H1 (cell line): ENCODE data around the gene FUT2. TPM values are rescaled to one million over a fixed set of nuclear protein-coding genes. Genes with fewer than 3 reads are reported as not detected.

Experiments used
- CBX5 ChIP-seq: fragments of 300-800, 300-1000 bp; sonication (generic); IDR thresholded peaks from 2 replicates; pipeline ENCODE4 v1.7.1; 2016; ENCODE audit warnings: antibody characterized with exemption, low read length, low read depth
- CEBPB ChIP-seq: IDR thresholded peaks from 2 replicates; pipeline ENCODE4 v1.6.1; 2012; ENCODE audit warnings: low read depth, low read length
- EGR1 ChIP-seq: IDR thresholded peaks from 2 replicates; pipeline ENCODE4 v1.6.1; 2011; ENCODE audit warnings: low read depth, low read length, borderline replicate concordance
- JUN ChIP-seq: IDR thresholded peaks from 2 replicates; pipeline ENCODE4 v1.6.1; 2011; ENCODE audit warnings: low read depth, mild to moderate bottlenecking, improper control_type of control experiment, low read length
- NRF1 ChIP-seq: IDR thresholded peaks from 2 replicates; pipeline ENCODE4 v1.6.1; 2011; ENCODE audit warnings: mild to moderate bottlenecking, low read depth, low read length, improper control_type of control experiment
- PHF8 ChIP-seq: fragments of 200-600 bp; sonication (generic); conservative IDR thresholded peaks from 2 replicates; pipeline ENCODE4 v1.7.1; 2012; ENCODE audit warnings: low read depth, mild to moderate bottlenecking, inconsistent platforms, low read length, moderate library complexity
- POLR2A ChIP-seq, 2 experiments: IDR thresholded peaks; 1 replicate in 1 of 2; 2 replicates in 1 of 2; pipeline ENCODE4 v1.6.1; 2011; ENCODE audit warnings: low read depth in 2 of 2, low read length in 2 of 2, mild to moderate bottlenecking in 2 of 2; ENCODE audit errors: control extremely low read depth in 1 of 2
- POU5F1 ChIP-seq: IDR thresholded peaks from 2 replicates; pipeline ENCODE4 v1.6.1; 2011; ENCODE audit warnings: low read depth, mild to moderate bottlenecking, low read length, moderate library complexity
- SIX5 ChIP-seq: IDR thresholded peaks from 2 replicates; pipeline ENCODE4 v1.6.1; 2011; ENCODE audit warnings: mild to moderate bottlenecking, low read depth, low read length
- SP4 ChIP-seq: IDR thresholded peaks from 2 replicates; pipeline ENCODE4 v1.6.1; 2012; ENCODE audit warnings: low read length, inconsistent platforms
- SRF ChIP-seq: IDR thresholded peaks from 2 replicates; pipeline ENCODE4 v1.6.1; 2011; ENCODE audit warnings: mild to moderate bottlenecking, low read depth, low read length, moderate library complexity
- polyA plus RNA-seq, 7 experiments: library from polyadenylated mRNA; depleted of rRNA in 3 of 7; stranded (reverse) in 5 of 7; unstranded in 2 of 7; fragments of >200 nt in 5 of 7; fragments of 200-250 nt in 2 of 7; gene quantifications; 1 replicate in 5 of 7; 2 replicates in 1 of 7; 4 replicates in 1 of 7; pipeline versions ENCODE4 v1.2.1 to v1.2.3, GENCODE V29; 2011 to 2013; ENCODE audit warnings: missing spikeins in 2 of 7, mixed read lengths in 2 of 7
- total RNA-seq: library from RNA; stranded (reverse); fragmentation: NEBNext Ultra II Directional; extraction: Animal tissue kit (Norgen Biotek cat#: 25700); gene quantifications from 2 replicates; pipeline ENCODE4 v1.2.1, GENCODE V29; 2021
- TF ChIP-seq, protein P1 (sequence below), 3 experiments: IDR thresholded peaks; 1 replicate in 2 of 3; 2 replicates in 1 of 3; pipeline versions ENCODE4 v1.5.1 to v1.6.1; 2011; ENCODE audit warnings: low read length in 3 of 3, mild to moderate bottlenecking in 3 of 3, inconsistent platforms in 2 of 3, low read depth in 1 of 3, moderate library complexity in 1 of 3; ENCODE audit not compliant: insufficient read depth in 1 of 3; ENCODE audit errors: control extremely low read depth in 1 of 3

The FUT2 gene
- total and polyA plus RNA-seq, 2 of the 8 experiments (the other 6 are each of a cell fraction or from before 2014, with no cell fraction given), result 5.0 to 5.6 TPM

DNA sequence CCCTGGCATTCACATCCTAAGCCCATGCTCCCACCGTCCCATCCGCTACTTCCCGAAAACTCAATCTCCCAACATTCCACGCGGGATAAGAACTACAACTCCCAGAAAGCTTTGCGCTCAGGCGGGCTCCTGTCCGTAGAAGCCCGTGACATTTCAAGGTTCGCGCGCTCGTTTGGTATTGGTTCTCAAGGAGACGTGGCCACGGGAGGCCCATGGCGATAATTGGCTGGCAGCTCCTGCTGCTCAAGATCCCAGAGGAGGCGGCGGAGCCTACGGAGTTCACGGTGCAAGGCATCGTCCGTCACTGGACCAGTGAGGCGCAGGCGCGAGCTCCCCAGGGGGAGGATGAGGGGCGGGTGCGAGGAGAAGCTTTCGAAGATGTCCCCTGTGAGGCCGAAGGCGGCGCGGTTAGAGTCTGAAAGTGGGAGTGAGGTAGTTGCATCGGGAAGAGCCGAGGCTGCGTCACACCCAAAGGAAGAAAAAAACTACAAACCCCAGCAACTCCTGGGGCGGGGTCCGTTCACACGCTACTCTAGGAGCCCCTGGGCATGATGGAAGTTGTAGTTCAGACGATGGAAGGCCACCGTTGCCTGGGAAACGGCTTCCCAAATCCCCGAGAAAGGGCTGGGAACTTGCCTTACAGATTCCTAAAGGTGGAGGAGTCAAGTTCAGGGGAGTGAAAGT lies 25.0 kb downstream of the FUT2 start (continued):
- TF ChIP-seq SP4, result peak; percentile 30; the same call in 1 of the 2 replicates
- no peak for TF ChIP-seq EGR1
- TF ChIP-seq CEBPB, result no peak
- peak; percentile 68 for TF ChIP-seq PHF8
- no peak for TF ChIP-seq CBX5
- peak; percentile 44; the same call in 1 of the 2 replicates for TF ChIP-seq NRF1
- TF ChIP-seq POLR2A (IDR thresholded peaks at IDR 0.05; ENCODE audit: control extremely low read depth in 1 of 2, low read depth in 2 of 2, low read length in 2 of 2), result no peak
- no peak for TF ChIP-seq JUN
- TF ChIP-seq SRF, result no peak
- no peak for TF ChIP-seq POU5F1
- TF ChIP-seq, protein P1, sequence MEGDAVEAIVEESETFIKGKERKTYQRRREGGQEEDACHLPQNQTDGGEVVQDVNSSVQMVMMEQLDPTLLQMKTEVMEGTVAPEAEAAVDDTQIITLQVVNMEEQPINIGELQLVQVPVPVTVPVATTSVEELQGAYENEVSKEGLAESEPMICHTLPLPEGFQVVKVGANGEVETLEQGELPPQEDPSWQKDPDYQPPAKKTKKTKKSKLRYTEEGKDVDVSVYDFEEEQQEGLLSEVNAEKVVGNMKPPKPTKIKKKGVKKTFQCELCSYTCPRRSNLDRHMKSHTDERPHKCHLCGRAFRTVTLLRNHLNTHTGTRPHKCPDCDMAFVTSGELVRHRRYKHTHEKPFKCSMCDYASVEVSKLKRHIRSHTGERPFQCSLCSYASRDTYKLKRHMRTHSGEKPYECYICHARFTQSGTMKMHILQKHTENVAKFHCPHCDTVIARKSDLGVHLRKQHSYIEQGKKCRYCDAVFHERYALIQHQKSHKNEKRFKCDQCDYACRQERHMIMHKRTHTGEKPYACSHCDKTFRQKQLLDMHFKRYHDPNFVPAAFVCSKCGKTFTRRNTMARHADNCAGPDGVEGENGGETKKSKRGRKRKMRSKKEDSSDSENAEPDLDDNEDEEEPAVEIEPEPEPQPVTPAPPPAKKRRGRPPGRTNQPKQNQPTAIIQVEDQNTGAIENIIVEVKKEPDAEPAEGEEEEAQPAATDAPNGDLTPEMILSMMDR (IDR thresholded peaks at IDR 0.05; ENCODE audit: control extremely low read depth in 1 of 3, insufficient read depth in 1 of 3, low read depth in 1 of 3, low read length in 3 of 3), result no peak
- TF ChIP-seq SIX5, result peak; percentile 100
